Stimulated activated CD8-positive, alpha-beta memory T cell treated with anti-CD3 and anti-CD28 coated beads, Interleukin-4, amount 100 ng/mL, for 48 hours (primary cell): ENCODE measurements around the gene PROC.
A peak's percentile ranks its signal among the peaks of the same experiment; 100 is the strongest.
"Not testable (repeated sequence)": the region's sequence is repeated elsewhere in the genome, so short reads cannot be mapped to it uniquely, and the experiment has no call there.

ENCODE experiments used
- DNase-seq: peaks from one replicate; pipeline ENCODE4 v3.0.0-alpha.2; 2020

PROC gene

DNA sequence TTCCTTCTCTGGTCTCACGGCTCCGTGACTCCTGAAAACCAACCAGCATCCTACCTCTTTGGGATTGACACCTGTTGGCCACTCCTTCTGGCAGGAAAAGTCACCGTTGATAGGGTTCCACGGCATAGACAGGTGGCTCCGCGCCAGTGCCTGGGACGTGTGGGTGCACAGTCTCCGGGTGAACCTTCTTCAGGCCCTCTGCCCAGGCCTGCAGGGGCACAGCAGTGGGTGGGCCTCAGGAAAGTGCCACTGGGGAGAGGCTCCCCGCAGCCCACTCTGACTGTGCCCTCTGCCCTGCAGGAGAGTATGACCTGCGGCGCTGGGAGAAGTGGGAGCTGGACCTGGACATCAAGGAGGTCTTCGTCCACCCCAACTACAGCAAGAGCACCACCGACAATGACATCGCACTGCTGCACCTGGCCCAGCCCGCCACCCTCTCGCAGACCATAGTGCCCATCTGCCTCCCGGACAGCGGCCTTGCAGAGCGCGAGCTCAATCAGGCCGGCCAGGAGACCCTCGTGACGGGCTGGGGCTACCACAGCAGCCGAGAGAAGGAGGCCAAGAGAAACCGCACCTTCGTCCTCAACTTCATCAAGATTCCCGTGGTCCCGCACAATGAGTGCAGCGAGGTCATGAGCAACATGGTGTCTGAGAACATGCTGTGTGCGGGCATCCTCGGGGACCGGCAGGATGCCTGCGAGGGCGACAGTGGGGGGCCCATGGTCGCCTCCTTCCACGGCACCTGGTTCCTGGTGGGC, 10.0 kb downstream of the PROC start:
- DNase-seq, result no peak

DNA sequence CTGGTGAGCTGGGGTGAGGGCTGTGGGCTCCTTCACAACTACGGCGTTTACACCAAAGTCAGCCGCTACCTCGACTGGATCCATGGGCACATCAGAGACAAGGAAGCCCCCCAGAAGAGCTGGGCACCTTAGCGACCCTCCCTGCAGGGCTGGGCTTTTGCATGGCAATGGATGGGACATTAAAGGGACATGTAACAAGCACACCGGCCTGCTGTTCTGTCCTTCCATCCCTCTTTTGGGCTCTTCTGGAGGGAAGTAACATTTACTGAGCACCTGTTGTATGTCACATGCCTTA, 10.5 kb downstream of the PROC start:
- DNase-seq, result peak; percentile 5

DNA sequence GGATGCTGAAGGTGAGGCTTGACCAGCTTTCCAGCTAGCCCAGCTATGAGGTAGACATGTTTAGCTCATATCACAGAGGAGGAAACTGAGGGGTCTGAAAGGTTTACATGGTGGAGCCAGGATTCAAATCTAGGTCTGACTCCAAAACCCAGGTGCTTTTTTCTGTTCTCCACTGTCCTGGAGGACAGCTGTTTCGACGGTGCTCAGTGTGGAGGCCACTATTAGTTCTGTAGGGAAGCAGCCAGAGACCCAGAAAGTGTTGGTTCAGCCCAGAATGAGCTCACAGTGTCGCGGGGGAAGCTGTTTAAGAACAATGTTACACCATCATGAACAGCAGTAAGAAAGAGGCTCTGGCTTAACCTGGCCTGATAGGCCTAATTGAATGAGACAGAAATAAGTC, 11.1 kb downstream of the PROC start:
- DNase-seq, result no peak

DNA sequence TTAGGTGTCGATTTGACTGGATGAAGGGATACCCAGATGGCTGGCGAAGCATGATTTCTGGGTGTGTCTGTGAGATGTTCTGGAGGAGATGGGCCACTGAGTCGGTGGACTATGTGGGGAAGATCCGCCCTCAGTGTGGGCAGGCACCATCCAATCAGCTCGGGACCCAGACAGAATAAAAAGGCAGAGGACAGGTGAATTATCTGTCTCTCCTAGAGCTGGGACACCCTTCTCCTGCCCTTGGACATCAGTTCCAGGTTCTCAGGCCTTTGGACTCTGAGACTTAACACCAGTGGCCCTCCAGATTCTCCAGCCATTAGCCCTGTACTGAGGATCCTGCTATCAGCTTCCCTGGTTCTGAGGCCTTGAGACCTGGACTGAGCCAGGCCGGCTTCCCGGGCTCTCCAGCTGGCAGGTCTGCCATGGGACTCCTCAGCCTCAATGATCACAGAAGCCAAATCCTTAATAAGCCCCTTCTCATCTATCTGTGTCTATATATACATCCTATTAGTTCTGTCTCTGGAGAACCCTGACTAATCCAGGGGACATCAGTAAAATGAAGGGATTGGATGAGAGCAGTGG, 11.7 kb downstream of the PROC start:
- DNase-seq, result peak; percentile 8

DNA sequence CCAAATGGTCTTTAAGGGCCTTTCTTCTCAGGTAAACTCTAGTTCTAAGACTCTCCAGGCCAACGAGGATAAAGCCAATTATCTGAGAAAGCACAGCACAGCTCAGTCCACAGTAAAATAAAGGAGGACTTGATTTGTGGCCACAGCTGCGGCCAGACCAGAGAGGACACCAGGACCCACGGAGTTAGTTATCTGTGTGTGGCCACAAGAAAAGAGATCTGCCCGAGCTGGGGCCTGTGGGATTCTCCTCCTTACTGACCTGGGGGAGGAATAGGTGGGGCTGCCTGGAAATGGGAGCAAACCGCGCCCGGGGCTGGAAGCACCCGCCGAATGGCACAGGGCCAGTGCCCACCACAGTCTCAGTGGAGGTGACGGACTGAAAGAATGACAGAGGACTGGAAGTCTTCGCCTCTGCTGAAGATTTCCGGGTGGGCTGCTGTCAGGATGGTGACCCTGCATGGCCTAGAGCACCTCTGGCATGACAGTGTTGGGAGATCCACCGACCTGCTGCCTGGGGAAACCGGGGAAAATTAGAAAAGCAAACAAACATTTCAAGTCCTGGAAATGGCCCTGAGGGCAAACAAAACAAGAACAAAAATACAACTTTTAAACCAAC, 13.3 kb downstream of the PROC start:
- DNase-seq, result peak; percentile 12

DNA sequence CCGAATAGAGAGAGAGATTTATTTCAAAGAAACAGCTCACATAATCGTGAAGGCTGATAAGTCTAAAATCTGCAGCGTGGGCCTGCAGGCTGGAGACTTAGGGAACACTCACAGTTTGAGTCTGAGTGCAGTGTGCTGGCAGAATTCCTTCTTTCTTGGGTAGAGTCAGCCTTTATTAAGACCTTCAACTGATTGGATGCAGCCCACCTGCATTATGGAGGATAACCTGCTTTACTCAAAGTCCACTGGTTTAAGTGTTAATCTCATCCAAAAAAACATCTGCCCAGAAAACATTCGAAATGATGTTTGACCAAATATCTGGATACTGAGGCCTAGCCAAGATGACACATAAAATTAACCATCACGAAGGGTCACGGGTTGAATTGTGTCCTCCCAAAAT, 16.3 kb downstream of the PROC start:
- DNase-seq, result no peak

DNA sequence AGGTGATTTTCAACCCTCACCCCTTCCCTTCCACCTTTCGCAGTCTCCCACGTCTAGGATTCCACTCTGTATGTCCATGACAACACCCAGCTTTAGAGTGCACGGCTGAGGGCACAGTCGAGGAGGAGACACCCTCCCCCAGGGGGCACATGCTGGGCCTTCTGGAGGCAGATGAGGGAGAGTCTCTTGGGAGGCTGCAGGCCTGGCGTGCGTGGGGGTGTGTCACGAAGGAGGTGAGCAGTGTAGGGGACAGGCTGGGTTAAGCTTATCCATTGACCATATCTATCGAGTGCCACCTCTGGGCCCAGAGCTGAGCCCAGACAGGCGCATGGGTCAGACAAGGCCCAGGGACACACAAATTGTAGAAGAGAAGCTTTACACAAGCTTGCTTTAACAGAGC, 18.8 kb downstream of the PROC start:
- no peak for DNase-seq

DNA sequence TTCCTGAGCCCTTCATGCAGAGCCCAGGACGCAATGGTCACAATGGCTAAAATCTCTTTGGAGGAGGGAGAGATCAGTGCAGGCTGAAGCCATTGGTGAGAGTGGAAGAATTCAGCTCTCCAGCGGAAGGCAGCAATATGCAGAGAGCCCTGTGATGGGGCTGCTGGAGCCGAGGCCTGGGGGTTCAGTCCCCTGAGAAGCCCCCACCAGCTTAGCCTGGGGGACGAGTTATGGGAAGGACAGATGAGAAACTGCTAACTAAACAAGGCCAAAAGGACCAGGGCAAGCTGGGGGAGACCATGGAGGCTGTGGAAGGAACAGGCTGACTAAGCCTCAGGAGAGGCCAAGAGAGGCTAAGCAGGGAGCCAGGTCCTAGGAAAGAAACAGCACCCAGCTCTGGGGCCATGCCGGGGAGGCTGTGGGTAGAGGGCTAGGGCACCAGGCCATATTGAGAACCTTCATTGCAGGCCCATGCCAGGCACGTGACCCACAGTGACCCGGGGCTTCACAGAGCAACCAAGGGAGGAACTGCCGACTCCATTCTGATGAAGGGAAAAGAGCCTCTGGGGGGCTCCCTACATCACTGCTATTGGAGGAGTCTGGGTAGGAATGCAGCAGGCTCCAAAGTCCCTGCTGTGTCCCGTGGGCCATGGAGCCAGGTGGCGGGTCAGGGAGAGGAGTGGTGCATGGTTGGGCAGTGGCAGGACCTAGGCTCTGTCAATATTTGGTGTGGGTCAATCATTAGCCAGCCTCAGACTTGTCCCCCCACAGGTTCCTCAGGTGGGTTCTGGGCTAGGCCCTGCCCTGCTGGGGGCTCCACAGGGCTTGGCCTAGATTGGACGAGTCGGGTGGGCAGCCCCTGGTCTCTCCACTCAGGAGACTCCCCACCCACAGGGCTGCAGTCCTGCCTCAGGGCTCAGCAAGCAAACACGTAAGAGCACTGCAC, 19.8 kb downstream of the PROC start:
- DNase-seq, result no peak

DNA sequence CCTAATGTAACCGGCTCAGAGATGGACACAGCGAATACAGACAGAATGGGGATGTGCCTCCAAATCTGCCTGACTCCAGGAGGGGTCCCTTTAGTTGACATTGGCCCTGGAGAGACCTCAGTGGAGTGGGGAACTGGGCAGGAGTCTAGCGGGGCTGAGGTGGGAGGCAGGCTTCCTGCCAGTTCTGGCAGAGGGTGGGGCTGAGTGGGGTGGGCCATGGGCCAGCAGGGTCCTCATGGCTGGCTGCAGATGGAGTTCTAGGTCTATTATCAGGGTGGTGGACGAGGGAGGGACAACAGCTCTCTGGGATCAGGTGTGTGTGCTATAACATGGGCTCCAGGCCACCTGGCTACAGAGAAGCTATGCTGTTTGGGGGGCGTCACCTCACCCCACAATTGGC, 21.1 kb downstream of the PROC start:
- no peak for DNase-seq

DNA sequence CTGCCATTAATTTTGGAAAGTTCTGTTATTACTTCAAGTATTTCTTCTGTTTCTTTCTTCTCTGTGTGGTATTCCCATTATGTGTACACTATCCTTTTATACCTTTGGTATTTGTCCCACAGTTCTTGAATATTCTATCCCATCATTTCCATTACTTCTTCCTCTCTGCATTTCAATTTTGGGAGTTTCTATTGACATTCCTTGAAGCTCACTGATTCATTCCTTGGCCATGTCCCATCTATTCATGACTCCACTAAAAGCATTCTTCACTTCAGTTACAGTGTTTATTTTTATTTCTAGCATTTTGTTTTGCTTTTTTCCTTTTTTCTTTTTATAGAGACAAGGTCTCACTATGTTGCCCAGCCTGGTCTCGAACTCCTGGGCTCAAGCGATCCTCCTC, 30.3 kb downstream of the PROC start:
- DNase-seq, result no peak

DNA sequence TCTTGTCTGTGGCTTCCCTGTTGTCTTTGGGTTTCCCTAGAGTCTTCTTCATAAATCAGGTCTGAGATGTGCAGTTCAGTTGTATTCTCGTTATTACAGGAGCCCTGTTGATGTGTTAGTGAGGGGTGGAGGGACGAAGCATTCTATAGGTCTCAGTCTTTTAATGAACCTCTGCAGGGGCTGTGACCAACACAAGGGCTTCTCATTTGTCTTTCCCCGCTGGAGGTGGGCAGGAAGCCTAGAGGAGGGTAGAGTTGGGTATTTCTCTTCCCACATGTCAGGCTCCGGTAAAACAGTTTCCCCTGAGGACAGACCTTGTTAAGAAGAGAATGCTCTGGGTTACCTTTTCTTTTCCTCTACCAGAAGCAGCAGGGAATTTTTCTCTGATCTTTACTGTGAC, 31.2 kb downstream of the PROC start:
- no peak for DNase-seq

DNA sequence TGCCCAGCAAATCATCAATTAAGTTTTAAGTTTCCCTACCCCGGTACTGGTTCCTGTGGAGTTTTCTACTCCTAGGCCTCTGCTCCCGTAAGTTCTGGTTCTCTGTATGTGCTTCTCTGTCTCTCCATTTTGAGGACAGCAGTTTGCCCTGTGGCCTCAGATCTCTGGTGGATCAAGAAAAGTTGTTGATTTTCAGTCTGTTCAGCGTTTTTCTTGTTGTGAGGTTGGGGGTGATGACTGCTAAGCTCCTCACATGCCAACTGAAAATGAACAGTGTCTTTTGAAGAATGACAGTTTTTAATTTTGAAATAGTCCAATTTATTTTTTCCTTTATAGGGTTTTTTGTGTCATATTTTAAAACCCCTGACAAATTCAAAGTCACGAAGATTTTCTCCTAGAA, 31.7 kb downstream of the PROC start:
- DNase-seq, result no peak

DNA sequence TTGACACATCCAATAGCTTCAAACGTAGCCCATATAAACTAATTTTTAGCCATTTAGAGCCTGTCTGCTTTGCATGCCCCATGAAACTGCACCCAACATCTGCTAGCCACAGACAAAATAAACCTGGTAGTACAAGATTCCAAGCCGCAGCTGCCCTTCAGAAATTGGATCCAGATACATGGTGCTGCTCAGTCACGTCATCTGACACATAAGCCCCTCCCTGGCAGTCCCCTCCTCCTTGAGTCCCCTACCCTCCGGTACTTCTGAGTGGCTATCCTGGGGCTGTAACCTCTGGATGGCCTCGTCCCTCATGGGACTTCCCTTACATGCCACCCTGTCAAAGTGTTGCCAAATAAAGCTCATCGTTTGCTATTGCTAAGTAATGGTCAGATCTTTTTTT, 33.8 kb downstream of the PROC start:
- DNase-seq, result no peak

DNA sequence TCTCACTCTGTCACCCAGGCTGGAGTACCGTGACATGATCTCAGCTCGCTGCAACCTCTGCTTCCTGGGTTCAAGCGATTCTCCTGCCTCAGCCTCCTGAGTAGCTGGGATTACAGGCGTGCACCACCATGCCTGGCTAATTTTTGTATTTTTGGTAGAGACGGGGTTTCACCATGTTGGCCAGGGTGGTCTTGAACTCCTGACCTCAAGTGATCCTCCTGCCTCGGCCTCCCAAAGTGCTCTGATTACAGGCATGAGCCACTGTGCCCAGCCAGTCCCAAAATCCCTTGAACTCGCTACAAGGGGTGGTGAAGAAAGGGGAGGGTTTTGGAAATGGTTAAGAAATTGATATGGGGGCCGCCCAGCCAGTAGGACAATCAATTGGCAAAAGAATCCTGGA, 34.2 kb downstream of the PROC start:
- not testable (repeated sequence) for DNase-seq

DNA sequence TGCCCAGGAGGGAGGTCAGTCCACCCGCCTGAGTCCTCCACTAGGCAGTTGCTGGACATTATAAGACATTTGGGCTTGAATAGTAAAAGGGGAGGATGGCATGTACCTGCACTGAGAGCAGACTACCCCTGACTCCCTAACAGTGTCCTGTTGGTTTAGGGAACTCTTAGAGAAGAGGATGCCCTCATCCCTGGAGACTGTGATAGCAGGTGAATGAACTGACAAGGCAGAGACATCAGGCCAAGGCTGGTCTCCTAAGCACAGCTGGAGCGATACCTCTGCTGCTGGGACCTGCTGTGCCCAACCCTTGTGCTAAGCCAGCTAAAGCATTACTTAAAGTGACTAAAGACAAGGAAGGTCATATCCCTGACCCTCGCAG, 34.8 kb downstream of the PROC start:
- no peak for DNase-seq

DNA sequence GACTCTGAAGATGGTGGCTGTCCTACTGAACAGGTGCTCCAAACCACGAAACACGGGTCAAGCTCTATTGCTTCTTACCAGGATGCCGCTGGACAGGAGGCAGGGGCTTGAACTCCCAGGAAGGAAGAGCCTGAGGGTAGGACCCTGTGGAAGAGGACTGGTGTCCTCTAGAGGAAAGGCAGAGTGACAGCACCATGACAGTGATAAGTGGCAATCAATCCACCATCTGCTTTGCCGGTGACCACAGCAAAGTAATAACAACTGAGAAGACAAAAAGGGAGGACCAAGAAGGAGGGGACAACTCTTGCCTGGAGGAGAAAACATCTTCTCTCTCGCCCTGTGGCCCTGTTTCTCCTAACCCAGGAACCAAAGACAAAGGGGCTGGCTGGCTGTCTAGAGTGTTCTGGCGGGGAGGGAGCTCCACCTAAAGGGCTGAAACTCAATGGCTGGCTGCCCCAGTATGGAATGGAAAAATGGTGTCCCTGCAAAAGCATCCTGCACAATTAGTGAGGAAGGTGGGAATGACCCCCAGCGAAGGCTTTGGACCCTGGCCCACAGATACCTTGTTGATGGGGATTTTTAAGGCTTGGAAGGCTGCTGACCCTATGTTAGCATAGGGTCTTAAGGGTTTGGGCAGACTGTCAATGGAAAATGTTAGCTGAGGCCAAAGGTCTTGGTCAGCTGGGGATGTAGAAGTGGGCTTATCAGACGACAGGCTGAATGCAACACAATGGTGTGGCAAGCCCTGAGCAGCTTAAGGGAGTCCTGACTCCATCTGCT, 35.4 kb downstream of the PROC start:
- DNase-seq, result no peak

DNA sequence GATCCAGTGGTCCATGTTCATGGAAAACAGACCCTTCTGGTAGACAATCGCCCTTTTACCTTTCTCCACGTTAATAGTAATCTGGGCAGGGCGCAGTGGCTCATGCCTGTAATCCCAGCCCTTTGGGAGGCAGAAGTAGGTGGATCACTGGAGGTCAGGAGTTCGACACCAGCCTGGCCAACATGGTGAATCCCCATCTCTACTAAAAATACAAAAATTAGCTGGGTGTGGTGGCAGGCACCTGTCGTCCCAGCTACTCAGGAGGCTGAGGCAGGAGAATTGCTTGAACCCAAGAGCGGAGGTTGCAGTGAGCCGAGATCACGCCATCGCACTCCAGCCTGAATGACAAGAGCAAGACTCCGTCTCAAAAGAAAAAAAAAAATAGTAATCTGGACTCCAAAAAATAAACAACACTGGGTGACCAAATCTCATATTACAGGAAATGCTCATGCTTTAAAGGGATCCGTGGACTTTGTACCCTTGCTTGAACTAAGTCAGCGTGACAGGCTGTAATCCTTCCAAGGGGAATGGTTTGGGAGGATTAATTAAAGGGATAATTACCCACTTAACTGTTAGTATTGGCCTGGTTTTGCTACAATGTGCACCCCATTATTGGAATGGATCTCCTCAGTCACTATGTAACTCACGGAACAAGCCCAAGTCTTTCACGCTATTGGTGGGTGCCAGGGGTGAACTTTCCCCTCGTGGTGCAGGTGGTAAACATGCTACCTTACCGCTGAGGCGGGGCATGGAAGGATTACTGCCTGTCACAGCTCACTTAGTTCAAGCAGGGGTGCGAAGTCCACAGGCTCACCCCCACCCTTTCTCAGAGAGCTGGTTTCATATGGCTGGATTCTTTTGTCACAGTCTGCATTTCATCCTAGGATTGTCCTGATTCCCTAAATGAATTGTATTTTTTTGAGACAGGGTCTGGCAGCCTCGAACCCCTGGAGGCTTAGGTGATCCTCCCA, 36.7 kb downstream of the PROC start:
- no peak for DNase-seq

DNA sequence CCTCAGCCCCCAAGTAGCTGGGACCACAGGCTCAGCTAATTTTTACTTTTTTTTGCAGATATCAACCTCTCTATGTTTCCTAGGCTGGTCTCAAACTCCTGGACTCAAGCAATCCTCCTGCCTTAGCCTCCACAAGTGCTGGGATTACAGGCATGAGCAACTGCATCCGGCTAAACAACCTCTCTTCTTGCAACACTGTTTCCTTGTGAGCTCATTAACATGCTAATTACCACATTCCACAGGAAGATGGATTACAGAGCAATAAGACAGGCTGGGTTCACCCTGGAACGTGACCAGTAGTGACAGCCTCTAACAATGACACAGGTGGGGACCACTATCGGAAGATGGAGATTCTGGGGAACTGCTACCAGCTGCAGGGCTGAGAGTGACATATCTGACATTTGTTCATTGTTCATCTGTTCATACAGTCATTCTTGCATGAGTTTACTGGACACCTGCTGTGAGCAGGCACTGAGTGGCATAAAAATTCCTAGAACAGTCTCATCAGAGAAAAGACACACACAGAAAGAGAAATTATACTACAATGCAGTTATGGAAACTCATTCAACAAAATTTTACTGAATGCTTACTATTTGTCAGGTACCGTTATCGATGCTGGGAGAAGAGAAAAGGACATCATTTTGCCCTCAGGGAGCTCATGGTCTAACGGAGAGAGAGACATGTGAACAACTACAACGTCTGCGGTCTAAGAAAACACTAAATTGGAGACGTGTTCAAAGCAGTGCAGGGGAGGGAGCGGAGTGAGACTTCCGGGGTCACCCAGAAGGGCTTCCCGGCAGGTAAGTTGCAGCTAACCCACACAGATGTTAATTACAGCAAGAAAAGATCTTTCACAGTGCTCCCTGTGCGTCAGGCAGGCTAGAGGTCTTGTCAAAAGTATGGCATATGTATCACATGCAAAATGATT, 37.6 kb downstream of the PROC start:
- peak; percentile 33 for DNase-seq

DNA sequence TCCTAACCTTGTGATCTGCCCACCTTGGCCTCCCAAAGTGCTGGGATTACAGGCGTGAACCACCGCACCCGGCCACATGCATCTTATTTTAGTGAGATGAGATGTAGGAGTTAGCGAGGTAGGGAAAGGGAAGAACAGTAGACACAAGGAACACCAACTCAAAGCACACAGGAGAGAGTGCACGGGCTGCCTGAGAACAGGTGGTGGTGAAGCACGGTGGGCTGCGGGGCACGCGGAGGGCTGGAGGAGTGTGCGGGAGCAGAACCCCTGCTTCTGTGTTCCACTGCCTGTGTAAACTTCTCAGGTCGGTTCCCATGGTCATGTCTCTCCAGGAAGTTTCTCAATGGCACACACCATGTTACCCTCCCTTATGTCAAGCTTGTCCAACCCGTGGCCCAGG, 38.7 kb downstream of the PROC start:
- DNase-seq, result no peak

DNA sequence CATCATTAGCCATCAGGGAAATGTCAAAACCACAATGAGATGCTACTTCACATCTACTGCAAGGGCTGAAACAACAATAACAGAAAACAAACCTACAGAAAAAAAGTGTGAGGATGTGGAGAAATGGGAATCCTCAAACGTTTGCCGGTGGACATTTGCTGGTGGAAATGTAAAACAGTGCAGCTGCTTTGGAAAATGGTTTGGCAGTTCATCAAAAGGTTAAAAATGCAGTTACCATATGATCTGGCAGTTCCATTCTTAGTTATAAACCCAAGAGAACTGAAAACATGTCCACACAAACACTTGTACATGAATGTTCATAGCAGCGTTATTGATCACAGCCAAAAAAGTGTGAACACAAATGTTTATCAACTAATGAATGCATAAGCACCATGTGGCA, 44.2 kb downstream of the PROC start:
- DNase-seq, result no peak
